ENCODE results near the gene HNRNPD.
"Not testable (repeated sequence)": the region's sequence is repeated elsewhere in the genome, so short reads cannot be mapped to it uniquely, and the experiment has no call there.

The HNRNPD gene

GRCh38 chr4:82388405-82388804, 14.6 kb upstream of the HNRNPD start:
- TF ChIP-seq CTCF (conservative IDR thresholded peaks at IDR 0.05; ENCODE audit: control insufficient read depth, insufficient read depth, low read depth, low read length), result no peak
- H3K4me3 ChIP-seq (ENCODE audit: control insufficient read depth, low read depth, low read length), result no peak overlapping the region
- DNase-seq (ENCODE audit: low read depth), result no peak

DNA sequence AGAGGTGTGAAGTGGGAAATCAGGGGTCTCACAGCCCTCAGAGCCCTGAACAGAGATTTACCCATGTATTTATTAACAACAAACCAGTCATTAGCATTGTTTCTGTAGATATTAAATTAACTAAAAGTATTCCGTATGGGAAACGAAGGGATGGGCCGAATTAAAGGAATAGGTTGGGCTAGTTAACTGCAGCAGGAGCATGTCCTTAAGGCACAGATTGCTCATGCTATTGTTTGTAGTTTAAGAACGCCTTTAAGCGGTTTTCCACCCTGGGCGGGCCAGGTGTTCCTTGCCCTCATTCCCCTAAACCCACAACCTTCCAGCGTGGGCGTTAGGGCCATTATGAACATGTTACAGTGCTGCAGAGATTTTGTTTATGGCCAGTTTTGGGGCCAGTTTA, 12.5 kb upstream of the HNRNPD start:
- not testable (repeated sequence) for DNase-seq (ENCODE audit: low read depth); H3K4me3 ChIP-seq (ENCODE audit: control insufficient read depth, low read depth, low read length)

DNA sequence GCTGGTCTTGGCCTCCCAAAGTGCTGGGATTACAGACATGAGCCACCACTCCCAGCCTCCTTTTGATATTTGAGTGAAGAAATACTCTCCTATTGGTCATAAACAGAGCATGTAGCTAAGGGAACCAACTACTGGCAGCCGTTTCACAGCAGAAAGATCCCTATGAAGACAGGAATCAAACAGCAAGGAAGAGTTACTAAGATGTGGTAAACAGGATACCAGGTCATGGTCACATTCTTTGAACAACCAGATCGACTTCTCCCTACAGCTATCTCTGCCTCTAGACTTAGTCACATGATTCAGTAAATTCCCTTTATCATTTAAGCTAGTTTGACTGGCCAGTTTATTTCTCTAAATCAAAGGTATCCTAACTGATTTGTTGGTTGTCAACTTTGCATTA, 9.0 kb upstream of the HNRNPD start:
- no peak overlapping the region for H3K4me3 ChIP-seq (ENCODE audit: control insufficient read depth, low read depth, low read length)
- no peak for DNase-seq (ENCODE audit: low read depth)
- TF ChIP-seq CTCF (conservative IDR thresholded peaks at IDR 0.05; ENCODE audit: control insufficient read depth, insufficient read depth, low read depth, low read length), result no peak

DNA sequence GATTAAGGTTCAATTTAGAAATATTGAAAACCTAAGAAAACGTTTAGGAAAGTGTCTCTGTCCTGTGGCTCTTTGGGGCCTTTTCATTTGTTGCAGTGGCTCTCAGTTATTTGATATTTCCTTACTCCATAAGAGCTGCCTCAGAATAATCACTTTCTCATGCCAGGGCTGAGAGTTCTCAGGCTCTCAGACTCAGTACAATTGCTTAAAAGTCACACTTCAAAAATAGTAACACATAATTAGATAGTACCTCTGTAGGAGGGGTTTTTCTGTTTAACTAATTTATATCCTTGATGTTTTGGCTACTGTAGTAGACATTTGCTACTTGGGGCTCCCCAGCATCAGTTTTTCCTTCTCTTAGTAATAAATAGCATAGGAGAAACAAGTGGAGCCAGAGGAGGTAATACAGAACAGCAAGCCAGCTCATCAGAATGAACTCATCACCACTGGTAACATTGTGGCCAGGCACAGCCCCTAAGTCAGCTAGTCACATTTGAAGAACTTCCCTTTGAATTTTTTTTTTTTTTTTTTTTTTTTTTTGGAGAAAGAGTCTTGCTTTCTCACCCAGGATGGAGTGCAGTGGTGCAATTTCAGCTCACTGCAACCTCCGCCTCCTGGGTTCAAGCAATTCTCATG, 8.0 kb upstream of the HNRNPD start:
- DNase-seq (ENCODE audit: low read depth), result peak; percentile 30
- no peak overlapping the region for H3K4me3 ChIP-seq (ENCODE audit: control insufficient read depth, low read depth, low read length)
- no peak for TF ChIP-seq CTCF (conservative IDR thresholded peaks at IDR 0.05; ENCODE audit: control insufficient read depth, insufficient read depth, low read depth, low read length)

- TF ChIP-seq CTCF (conservative IDR thresholded peaks at IDR 0.05; ENCODE audit: control insufficient read depth, insufficient read depth, low read depth, low read length), result no peak
These were observed 7.4 kb upstream of the HNRNPD start for GRCh38 chr4:82381235-82381634.

GRCh38 chr4:82380831-82381230, 7.0 kb upstream of the HNRNPD start:
- no peak for TF ChIP-seq CTCF (conservative IDR thresholded peaks at IDR 0.05; ENCODE audit: control insufficient read depth, insufficient read depth, low read depth, low read length)
- no peak for DNase-seq (ENCODE audit: low read depth)
- no peak overlapping the region for H3K4me3 ChIP-seq (ENCODE audit: control insufficient read depth, low read depth, low read length)

More at GRCh38 chr4:82381235-82381634, 7.4 kb upstream of the HNRNPD start:
- no peak overlapping the region for H3K4me3 ChIP-seq (ENCODE audit: control insufficient read depth, low read depth, low read length)
- no peak for DNase-seq (ENCODE audit: low read depth)

DNA sequence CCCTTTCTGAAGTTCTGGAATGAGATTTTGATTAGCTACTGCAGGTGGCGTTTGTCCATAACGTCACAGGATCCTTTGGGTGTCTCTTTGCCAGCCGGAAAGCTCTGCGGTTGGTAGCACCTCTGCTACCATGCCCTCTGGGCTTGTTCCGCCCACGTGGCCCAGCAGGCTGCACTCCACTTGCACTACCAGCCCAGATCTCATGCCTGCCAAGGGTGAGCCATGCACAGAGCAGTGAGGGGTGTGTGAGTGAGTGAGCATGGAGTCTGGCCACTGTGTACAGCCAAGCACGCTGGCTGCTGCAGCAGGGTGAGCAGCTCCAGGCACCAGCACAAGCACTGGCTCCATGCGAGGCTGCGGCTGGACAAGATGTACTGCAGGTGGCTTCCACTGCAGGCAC, 6.6 kb upstream of the HNRNPD start:
- no peak for TF ChIP-seq CTCF (conservative IDR thresholded peaks at IDR 0.05; ENCODE audit: control insufficient read depth, insufficient read depth, low read depth, low read length)
- H3K4me3 ChIP-seq (ENCODE audit: control insufficient read depth, low read depth, low read length), result no peak overlapping the region
- DNase-seq (ENCODE audit: low read depth), result no peak
